ENCODE results near the gene FGF11. TPM values are rescaled to one million over a fixed set of nuclear protein-coding genes. Genes with fewer than 3 reads are reported as not detected.

FGF11 gene
- total RNA-seq, 6 experiments from 2014 or later, result 0.10 to 0.31 (median 0.24) TPM; not detected in 3

DNA sequence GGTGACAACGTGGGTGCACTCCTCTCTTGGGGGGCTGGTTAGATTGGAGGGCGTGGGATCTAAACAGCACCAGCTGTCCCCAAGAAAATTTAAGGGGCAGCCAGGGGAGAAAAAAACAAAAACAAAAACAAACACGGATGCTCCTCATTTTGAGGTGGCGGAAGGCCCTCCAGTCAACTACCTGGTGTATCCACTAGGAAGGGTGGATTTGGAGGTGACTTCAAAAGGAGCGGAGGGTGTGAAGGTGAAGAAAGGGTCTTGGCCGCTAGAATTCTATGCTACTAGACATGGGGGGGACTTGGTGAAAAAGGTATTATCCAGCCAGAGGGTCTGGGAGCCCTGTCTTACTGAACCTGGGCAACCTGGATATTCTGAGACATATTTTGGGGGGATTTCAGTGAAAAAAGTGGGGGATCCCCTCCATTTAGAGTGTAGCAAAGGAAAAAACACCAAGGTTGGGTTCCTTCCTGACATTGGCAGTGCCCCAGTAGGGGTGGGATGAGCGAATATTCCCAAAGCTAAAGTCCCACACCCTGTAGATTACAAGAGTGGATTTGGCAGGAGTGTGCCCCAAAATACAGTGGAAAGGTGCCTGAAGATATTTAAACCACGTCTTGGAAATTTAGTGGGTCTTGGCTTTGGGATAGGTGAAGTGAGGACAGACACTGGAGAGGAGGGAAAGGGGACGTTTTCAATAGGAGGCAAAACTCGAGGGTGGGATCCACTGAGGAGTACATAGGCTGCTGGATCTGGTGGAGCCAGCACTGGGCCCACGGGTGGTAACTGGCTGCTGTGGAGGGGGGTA, 454 bp upstream of the FGF11 start:
- Mint-ChIP-seq H3K4me3 (peak overlapping the region; percentile 7; the same call in 1 of the 2 replicates), H3K36me3 (ENCODE audit: low read depth) (no peaks in the 10 kb centered on the region; the same call in 1 of the 2 replicates), H3K4me1 (ENCODE audit: low read depth) (peaks cover 42% of the 10 kb centered on the region), H3K27ac (no peak overlapping the region), H3K9me3 (no peaks in the 10 kb centered on the region), H3K27me3 (ENCODE audit: insufficient read depth) (peaks cover 18% of the 10 kb centered on the region)
- no peak for DNase-seq
- TF ChIP-seq, protein P1, sequence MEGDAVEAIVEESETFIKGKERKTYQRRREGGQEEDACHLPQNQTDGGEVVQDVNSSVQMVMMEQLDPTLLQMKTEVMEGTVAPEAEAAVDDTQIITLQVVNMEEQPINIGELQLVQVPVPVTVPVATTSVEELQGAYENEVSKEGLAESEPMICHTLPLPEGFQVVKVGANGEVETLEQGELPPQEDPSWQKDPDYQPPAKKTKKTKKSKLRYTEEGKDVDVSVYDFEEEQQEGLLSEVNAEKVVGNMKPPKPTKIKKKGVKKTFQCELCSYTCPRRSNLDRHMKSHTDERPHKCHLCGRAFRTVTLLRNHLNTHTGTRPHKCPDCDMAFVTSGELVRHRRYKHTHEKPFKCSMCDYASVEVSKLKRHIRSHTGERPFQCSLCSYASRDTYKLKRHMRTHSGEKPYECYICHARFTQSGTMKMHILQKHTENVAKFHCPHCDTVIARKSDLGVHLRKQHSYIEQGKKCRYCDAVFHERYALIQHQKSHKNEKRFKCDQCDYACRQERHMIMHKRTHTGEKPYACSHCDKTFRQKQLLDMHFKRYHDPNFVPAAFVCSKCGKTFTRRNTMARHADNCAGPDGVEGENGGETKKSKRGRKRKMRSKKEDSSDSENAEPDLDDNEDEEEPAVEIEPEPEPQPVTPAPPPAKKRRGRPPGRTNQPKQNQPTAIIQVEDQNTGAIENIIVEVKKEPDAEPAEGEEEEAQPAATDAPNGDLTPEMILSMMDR (IDR thresholded peaks at IDR 0.05), result no peak

DNA sequence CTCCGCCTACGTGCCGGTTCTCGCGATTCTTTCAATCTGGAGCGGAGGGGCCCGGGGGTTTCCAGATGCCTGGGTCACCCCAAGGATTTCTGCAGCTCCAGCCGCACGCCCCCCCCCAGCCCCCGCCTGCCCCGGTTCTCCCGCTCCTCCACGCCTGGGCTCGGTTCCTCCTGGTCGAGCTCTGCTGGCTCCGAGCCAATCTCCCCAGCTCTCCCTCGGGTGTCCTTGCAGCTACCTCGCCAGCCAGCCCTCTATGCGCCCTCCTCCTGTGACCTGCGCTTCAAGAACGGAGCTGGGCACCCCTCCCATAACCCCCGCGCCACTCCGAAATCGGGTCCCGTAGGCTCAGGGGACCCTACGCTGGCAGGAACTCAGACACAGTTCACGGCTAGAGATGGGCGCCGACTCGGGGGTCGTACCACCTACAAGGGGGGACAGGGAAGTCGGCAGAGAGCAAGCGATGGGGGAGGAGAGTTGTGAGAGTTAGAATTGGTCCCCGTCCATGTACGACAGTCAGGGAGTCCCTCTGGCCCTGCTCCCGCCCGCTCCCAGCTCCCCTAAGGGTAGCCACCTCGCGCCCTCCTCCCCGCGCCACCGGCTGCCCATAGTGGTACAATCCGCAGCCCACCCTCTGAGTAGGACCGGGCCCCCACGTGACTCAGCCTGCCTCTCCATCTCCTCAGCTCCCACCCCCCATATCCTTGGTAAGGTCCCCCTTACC, 961 bp downstream of the FGF11 start:
- peaks cover 20% of the 10 kb centered on the region for H3K27me3 Mint-ChIP-seq (ENCODE audit: insufficient read depth)
- H3K9me3 Mint-ChIP-seq, result no peaks in the 10 kb centered on the region
- H3K4me3 Mint-ChIP-seq, result peak overlapping the region; percentile 36; the same call in 1 of the 2 replicates
- H3K4me1 Mint-ChIP-seq (ENCODE audit: low read depth), result peaks cover 46% of the 10 kb centered on the region
- TF ChIP-seq, protein P1 (IDR thresholded peaks at IDR 0.05), result no peak
- no peak for DNase-seq
- no peak overlapping the region for H3K27ac Mint-ChIP-seq
- H3K36me3 Mint-ChIP-seq (ENCODE audit: low read depth), result no peaks in the 10 kb centered on the region; the same call in 1 of the 2 replicates

DNA sequence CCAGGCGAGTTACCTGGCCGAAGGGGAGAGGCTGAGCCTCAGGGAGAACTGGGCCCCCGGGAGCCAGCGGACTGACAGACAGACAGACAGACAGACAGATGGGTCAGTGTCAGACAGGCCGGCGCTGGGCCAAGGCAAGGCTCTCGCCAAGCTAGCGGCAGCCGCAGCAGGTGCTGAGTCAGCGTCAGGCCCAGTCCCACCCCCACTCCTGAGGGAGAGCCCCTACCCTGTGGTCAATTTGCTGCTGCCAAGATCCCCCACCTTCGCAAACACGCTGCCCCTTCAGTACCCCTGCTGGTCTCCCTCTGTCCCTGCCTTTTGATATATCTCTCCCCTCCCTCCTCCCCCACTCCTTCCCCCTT, 1.5 kb downstream of the FGF11 start:
- H3K4me1 Mint-ChIP-seq (ENCODE audit: low read depth), result peaks cover 48% of the 10 kb centered on the region
- no peak for DNase-seq
- no peak overlapping the region for H3K27ac Mint-ChIP-seq
- no peaks in the 10 kb centered on the region; the same call in 1 of the 2 replicates for H3K36me3 Mint-ChIP-seq (ENCODE audit: low read depth)
- TF ChIP-seq, protein P1 (IDR thresholded peaks at IDR 0.05), result peak; percentile 13; the same call in 1 of the 2 replicates
- peaks cover 25% of the 10 kb centered on the region for H3K27me3 Mint-ChIP-seq (ENCODE audit: insufficient read depth)
- H3K4me3 Mint-ChIP-seq, result no peak overlapping the region; the same call in 1 of the 2 replicates
- H3K9me3 Mint-ChIP-seq, result no peaks in the 10 kb centered on the region

DNA sequence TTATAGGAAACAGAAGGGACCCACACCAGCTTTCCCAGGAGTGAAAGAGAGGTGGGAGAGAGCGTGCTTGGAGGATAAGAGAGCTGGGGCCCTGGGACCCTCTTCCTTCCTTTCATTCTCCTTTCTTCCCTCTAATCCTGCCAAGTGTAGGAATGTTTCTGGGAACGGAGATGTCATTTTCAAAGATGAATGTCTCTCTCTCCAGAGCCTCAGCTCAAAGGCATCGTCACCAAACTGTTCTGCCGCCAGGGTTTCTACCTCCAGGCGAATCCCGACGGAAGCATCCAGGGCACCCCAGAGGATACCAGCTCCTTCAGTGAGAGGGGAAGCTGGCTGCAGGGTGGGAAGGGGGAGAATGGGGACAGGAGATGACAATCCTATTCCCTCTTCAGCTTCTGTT, 2.0 kb downstream of the FGF11 start:
- DNase-seq, result no peak
- no peaks in the 10 kb centered on the region for H3K9me3 Mint-ChIP-seq
- no peak overlapping the region for H3K4me3 Mint-ChIP-seq
- no peaks in the 10 kb centered on the region; the same call in 1 of the 2 replicates for H3K36me3 Mint-ChIP-seq (ENCODE audit: low read depth)
- TF ChIP-seq, protein P1 (IDR thresholded peaks at IDR 0.05), result peak; percentile 1; the same call in 1 of the 2 replicates
- peaks cover 30% of the 10 kb centered on the region for H3K27me3 Mint-ChIP-seq (ENCODE audit: insufficient read depth)
- peaks cover 47% of the 10 kb centered on the region for H3K4me1 Mint-ChIP-seq (ENCODE audit: low read depth)
- no peak overlapping the region for H3K27ac Mint-ChIP-seq

DNA sequence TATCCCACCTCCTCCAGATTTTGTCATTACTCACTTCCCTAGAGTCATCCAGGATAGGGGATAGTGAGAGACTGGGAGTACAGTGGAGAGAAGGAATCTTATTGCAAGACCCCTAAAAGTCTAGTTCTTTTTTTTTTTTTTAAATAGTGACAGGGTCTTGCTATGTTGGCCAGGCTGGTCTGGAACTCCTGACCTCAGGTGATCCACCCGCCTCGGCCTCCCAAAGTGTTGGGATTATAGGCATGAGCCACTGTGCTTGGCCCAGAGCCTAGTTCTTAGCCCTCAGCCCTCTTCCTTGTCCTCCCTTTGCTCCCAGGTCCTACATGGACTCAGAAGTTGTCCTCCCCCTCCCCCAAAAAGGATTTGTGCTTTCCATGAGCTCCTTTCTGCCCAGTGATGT, 2.8 kb downstream of the FGF11 start:
- Mint-ChIP-seq H3K4me1 (ENCODE audit: low read depth) (peaks cover 38% of the 10 kb centered on the region), H3K9me3 (no peaks in the 10 kb centered on the region), H3K27ac (no peak overlapping the region), H3K36me3 (ENCODE audit: low read depth) (no peaks in the 10 kb centered on the region; the same call in 1 of the 2 replicates), H3K4me3 (no peak overlapping the region), H3K27me3 (ENCODE audit: insufficient read depth) (peaks cover 36% of the 10 kb centered on the region)
- DNase-seq, result no peak
- TF ChIP-seq, protein P1 (IDR thresholded peaks at IDR 0.05), result no peak

All from HFFc6 (cell line).